Fibroblast of lung (primary cell): ENCODE results near the gene CRYBB1. TPM values are rescaled to one million over a fixed set of nuclear protein-coding genes. Genes with fewer than 3 reads are reported as not detected.

ENCODE experiments used
- DNase-seq, 2 donors: peaks; one replicate each; pipeline versions ENCODE4 v3.0.0 to v3.0.0-alpha.2; 2010; ENCODE audit warnings: low read depth in 2 of 2
- H2AFZ ChIP-seq: 2 replicates; pipeline ENCODE4 v1.5.1; 2012; ENCODE audit warnings: low read length, control low read depth, inconsistent platforms
- H3K27ac ChIP-seq: 2 replicates; pipeline ENCODE4 v1.5.1; 2011; ENCODE audit warnings: low read length, control low read depth; ENCODE audit not compliant: insufficient read depth
- H3K27me3 ChIP-seq: 2 replicates; pipeline ENCODE4 v1.5.1; 2011; ENCODE audit warnings: mild to moderate bottlenecking, low read length; ENCODE audit not compliant: control insufficient read depth, insufficient read depth
- H3K36me3 ChIP-seq: 2 replicates; pipeline ENCODE4 v1.5.1; 2011; ENCODE audit warnings: low read length; ENCODE audit not compliant: control insufficient read depth, insufficient read depth
- H3K4me1 ChIP-seq: 2 replicates; pipeline ENCODE4 v1.5.1; 2011; ENCODE audit warnings: low read length; ENCODE audit not compliant: control insufficient read depth, insufficient read depth; ENCODE audit errors: extremely low read depth
- H3K4me2 ChIP-seq: 2 replicates; pipeline ENCODE4 v1.5.1; 2011; ENCODE audit warnings: low read length, control low read depth; ENCODE audit not compliant: insufficient read depth; ENCODE audit errors: extremely low read depth
- H3K4me3 ChIP-seq, 4 experiments: fragments of 200-600 bp in 1 of 4; sonication (generic) in 1 of 4; replicated peaks in 1 of 4; 2 replicates each; pipeline ENCODE4 v1.5.1; 2011 to 2016; ENCODE audit warnings: low read length in 4 of 4, low read depth in 3 of 4, mild to moderate bottlenecking in 3 of 4, control low read depth in 2 of 4, inconsistent platforms in 1 of 4, mixed read lengths in 1 of 4; ENCODE audit not compliant: insufficient read depth in 1 of 4; ENCODE audit errors: control extremely low read depth in 1 of 4
- H3K79me2 ChIP-seq: 2 replicates; pipeline ENCODE4 v1.5.1; 2012; ENCODE audit warnings: mild to moderate bottlenecking, low read length, inconsistent platforms; ENCODE audit not compliant: control insufficient read depth, insufficient read depth
- H3K9ac ChIP-seq: 2 replicates; pipeline ENCODE4 v1.5.1; 2011; ENCODE audit warnings: mild to moderate bottlenecking, low read length, control low read depth; ENCODE audit not compliant: insufficient read depth
- H3K9me3 ChIP-seq: 2 replicates; pipeline ENCODE4 v1.5.1; 2012; ENCODE audit warnings: low read depth, low read length; ENCODE audit not compliant: control insufficient read depth, insufficient read depth
- H4K20me1 ChIP-seq: 2 replicates; pipeline ENCODE4 v1.5.1; 2011; ENCODE audit warnings: low read length; ENCODE audit not compliant: control insufficient read depth, insufficient read depth; ENCODE audit errors: extremely low read depth
- CTCF ChIP-seq, 2 donors: IDR thresholded peaks in 1 of 2; conservative IDR thresholded peaks in 1 of 2; 1 replicate in 1 of 2; 2 replicates in 1 of 2; pipeline ENCODE4 v1.5.1; 2011 to 2012; ENCODE audit warnings: low read length in 2 of 2, control low read depth in 1 of 2, inconsistent platforms in 1 of 2, low read depth in 1 of 2, mild to moderate bottlenecking in 1 of 2
- EZH2 ChIP-seq: IDR thresholded peaks from 2 replicates; pipeline ENCODE4 v1.5.1; 2012; ENCODE audit warnings: low read length, control low read depth, mild to moderate bottlenecking; ENCODE audit errors: missing control alignments
- polyA plus RNA-seq, 2 donors: library from polyadenylated mRNA; depleted of rRNA in 1 of 2; stranded (reverse) in 1 of 2; unstranded in 1 of 2; fragments of >200 nt; gene quantifications; 2 replicates each; pipeline ENCODE4 v1.2.1, GENCODE V29; 2011 to 2012; ENCODE audit warnings: missing spikeins in 1 of 2
- total RNA-seq: library from RNA; depleted of rRNA; stranded (reverse); fragments of >200 nt; gene quantifications from 2 replicates; pipeline ENCODE4 v1.2.1, GENCODE V29; 2014

The CRYBB1 gene
- total and polyA plus RNA-seq, 2 donors (not counting 1 experiment from before 2014, with no cell fraction given), result not detected

- H3K27ac ChIP-seq, result no peak overlapping the region
- H3K79me2 ChIP-seq, result no peaks in the 10 kb centered on the region
- no peaks in the 10 kb centered on the region for H3K4me1 ChIP-seq
- no peak overlapping the region for H3K4me3 ChIP-seq
- H4K20me1 ChIP-seq, result no peaks in the 10 kb centered on the region
- no peak for DNase-seq
- no peak overlapping the region for H3K4me2 ChIP-seq
- H3K27me3 ChIP-seq, result peaks cover 12% of the 10 kb centered on the region
- no peaks in the 10 kb centered on the region for H3K36me3 ChIP-seq
- H3K9me3 ChIP-seq, result no peaks in the 10 kb centered on the region
- no peak for TF ChIP-seq EZH2
- no peak for TF ChIP-seq CTCF (conservative IDR thresholded peaks at IDR 0.05 in 1 of 2, IDR thresholded peaks at IDR 0.05 in 1 of 2; ENCODE audit: low read depth in 1 of 2, low read length in 2 of 2)
- no peak overlapping the region for H3K9ac ChIP-seq
- H2AFZ ChIP-seq, result no peak overlapping the region
Measured at GRCh38 chr22:26597026-26597425, 20.8 kb downstream of the CRYBB1 start.

GRCh38 chr22:26593763-26594162 lies 24.1 kb downstream of the CRYBB1 start:
- H2AFZ ChIP-seq, result no peak overlapping the region

DNA sequence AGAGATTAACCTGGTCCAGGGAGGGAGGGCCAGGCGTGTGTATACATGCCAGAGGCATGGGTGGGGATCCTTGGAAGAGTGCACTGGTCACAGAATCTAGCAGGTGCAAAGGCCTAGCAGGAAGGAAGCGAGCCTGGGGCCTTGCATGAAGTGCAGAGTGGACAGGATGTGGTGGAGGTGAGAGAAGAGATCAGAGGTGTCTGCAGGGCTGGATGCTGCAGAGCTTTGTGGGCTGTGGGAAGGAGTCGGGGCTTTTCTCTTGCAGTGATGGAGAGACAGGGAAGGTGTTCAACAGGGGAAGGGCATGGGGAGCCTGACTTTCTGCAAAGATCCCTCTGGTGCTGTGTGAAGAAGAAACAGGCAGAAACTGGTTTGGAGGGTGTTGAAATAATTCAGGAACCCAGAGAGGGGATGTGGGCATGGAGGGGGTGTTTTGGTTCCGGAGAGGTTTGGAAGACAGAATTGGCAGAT lies 25.4 kb downstream of the CRYBB1 start:
- TF ChIP-seq CTCF (conservative IDR thresholded peaks at IDR 0.05 in 1 of 2, IDR thresholded peaks at IDR 0.05 in 1 of 2; ENCODE audit: low read depth in 1 of 2, low read length in 2 of 2), result no peak
- TF ChIP-seq EZH2, result no peak
- no peak overlapping the region for H2AFZ ChIP-seq
- no peaks in the 10 kb centered on the region for H3K36me3 ChIP-seq
- peaks cover 10% of the 10 kb centered on the region for H3K79me2 ChIP-seq
- H3K9ac ChIP-seq, result no peak overlapping the region
- H4K20me1 ChIP-seq, result no peaks in the 10 kb centered on the region
- DNase-seq, result no peak
- no peak overlapping the region for H3K4me3 ChIP-seq
- H3K4me2 ChIP-seq, result no peak overlapping the region
- no peak overlapping the region for H3K27ac ChIP-seq
- H3K27me3 ChIP-seq, result peaks cover 8% of the 10 kb centered on the region
- peaks cover 5% of the 10 kb centered on the region for H3K4me1 ChIP-seq
- H3K9me3 ChIP-seq, result no peaks in the 10 kb centered on the region

More at GRCh38 chr22:26593763-26594162, 24.1 kb downstream of the CRYBB1 start:
- TF ChIP-seq CTCF (conservative IDR thresholded peaks at IDR 0.05 in 1 of 2, IDR thresholded peaks at IDR 0.05 in 1 of 2; ENCODE audit: low read depth in 1 of 2, low read length in 2 of 2) (no peak), EZH2 (no peak)
- no peak for DNase-seq
- Histone ChIP-seq H3K27ac (no peak overlapping the region), H3K9ac (no peak overlapping the region), H3K4me1 (peaks cover 5% of the 10 kb centered on the region), H4K20me1 (no peaks in the 10 kb centered on the region), H3K9me3 (no peaks in the 10 kb centered on the region), H3K36me3 (no peaks in the 10 kb centered on the region), H3K27me3 (peaks cover 8% of the 10 kb centered on the region), H3K4me2 (no peak overlapping the region), H3K4me3 (no peak overlapping the region), H3K79me2 (peaks cover 6% of the 10 kb centered on the region)
